ELF-1 (cell line): Measurements from ENCODE around the gene HES7.
A peak's percentile ranks its signal among the peaks of the same experiment; 100 is the strongest.
"Not testable (repeated sequence)": the region's sequence is repeated elsewhere in the genome, so short reads cannot be mapped to it uniquely, and the experiment has no call there.

Experiments
- DNase-seq: peaks from one replicate; pipeline ENCODE4 v3.0.0-alpha.2; 2016; ENCODE audit warnings: low read depth, low spot score

Gene HES7

GRCh38 chr17:8103549-8103948, 20.4 kb downstream of the HES7 start:
- DNase-seq: no peak

DNA sequence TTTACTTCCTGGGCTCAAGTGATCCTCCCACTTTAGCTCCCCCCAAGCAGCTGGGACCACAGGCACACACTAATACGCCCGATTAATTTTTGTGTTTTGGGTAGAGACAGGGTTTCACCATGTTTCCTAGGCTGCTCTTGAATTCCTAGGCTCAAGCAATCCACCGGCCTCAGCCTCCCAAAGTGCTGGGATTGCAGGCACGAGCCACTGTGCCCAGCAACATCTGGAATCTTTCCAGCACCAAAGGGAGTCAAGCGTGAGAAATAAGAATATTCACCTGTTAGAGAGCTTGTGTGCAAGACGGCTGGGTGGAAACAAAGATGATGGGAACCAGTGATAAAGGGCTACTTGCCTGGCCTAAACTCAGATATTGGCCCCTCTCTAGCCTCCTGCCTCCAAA, 22.2 kb downstream of the HES7 start:
- no peak for DNase-seq

DNA sequence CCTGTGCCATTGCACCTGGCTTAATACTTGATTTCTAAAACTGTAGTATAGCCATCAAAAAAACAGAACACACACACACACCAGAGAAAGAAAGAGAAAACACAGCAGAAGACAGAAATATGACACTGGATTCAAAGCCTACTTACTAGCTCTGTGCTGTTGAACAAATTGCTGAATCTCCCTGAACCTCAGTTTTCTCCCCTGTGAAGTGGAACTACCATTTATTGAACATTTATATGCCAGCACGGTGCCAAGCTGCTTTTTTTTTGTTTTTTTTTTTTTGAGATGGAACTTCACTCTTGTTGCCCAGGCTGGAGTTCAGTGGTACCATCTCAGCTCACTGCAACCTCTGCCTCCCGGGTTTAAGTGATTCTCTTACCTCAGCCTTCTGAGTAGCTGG, 23.1 kb downstream of the HES7 start:
- DNase-seq: no peak

DNA sequence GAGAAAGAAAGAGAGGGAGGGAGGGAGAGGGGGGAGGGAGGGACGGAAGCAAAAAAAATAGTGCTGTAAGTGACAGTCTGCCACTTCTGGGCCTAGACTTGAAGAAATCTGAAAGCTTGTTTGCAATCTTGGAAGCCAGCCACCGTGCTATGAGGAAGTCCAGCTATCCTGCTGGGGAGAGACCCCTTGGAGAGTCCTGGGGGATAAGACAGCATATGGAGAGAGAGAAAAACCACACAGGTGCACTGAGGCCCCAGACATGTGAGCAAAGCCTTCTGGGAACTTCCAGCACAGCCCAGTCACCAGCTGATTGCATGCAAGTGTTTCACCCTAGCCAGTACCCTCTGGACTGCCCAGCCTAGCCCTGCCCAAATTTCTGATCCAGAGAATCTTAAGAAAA, 23.8 kb downstream of the HES7 start:
- no peak for DNase-seq

DNA sequence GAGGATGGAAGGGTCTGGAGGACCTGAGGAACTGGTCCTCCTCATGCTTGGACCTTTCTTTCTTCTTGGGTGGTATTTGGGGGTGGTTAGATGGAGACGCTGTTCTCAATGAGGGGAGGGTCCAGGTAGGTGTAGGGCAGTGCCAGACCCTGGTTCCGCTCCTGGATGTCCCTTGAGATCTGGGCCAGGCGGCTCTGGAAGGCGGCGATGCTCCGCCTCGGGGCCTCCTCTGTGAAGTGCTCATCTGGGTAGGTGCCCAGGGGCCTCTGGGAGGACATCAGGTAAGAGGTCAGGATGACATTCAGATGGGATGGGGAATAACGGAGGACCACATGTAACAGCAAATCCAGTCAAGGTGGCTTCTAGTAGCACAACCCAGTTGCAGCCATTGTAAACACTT, 27.4 kb downstream of the HES7 start:
- no peak for DNase-seq

- DNase-seq: no peak
Measured at GRCh38 chr17:8095361-8095760, 28.5 kb downstream of the HES7 start.

- DNase-seq: no peak
Measured at GRCh38 chr17:8091033-8091687, 32.7 kb downstream of the HES7 start.

- DNase-seq: no peak
Measured at GRCh38 chr17:8089728-8090127, 34.2 kb downstream of the HES7 start.

DNA sequence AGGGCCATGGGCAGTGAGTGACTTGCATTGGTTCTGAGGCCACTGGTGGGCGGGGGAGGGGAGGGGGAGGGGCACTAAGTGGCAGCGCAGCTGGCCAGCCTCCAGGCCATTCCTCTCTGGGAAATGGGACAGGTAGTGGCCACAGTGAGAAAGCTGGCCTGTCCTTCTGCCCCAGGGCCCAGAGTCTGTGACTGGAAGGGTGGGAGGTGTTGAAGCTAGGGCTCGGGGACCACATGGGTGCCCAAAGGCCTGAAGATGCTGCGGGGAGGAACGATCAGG, 36.0 kb downstream of the HES7 start:
- DNase-seq: no peak

DNA sequence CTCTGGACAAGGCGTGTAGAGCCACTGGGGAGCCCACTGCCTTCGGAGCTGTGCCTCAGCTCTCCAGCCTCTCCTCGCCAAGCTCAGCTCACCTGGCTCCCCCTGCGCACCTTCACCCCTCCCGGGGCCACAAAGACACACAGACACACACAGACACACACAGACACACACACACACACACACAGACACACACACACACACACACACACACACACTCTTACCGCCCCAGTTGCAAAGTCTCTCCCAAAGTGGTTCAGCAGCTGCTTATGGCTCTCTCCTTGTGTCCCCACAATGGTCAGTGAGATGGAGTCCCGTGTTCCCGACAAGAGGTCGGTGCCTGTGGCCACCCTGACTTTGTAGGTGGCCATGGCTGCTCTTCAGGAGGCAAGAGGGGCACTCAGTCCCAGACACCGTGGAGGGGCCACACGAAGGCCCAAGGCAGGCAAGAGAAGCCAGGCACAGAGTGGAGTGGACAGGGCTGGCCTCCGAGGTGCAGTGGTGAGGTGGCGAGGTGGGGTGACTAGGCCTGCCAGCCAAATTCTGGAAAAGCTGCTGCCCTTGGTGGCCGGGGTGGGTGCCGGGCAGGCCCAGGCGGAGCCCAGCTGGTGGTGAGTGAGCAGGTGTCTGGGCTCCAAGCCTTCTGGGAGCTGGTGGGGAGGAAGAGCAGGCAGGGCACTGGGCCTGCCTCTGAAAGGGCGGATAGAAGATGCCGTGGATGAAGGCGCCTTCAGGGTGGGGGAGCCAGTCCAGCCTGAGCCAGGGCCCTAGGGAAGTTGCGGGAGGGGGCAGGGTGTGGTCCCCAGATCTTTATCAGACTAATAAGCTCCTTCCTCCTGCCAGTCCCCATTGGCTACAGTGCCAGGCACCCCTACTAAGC, 36.6 kb downstream of the HES7 start, which contains the start of gene ALOX12B:
ALOX12B (minus strand) TSS at position 642 of the 877 bp plus-strand sequence; CDS start at position 368, 274 bp downstream.
- no peak for DNase-seq

- no peak for DNase-seq
Measured at GRCh38 chr17:8084250-8084649, 39.7 kb downstream of the HES7 start.

- no peak for DNase-seq
Measured at GRCh38 chr17:8082292-8082691, 41.6 kb downstream of the HES7 start.

GRCh38 chr17:8081876-8082275, 42.0 kb downstream of the HES7 start:
- DNase-seq: no peak

DNA sequence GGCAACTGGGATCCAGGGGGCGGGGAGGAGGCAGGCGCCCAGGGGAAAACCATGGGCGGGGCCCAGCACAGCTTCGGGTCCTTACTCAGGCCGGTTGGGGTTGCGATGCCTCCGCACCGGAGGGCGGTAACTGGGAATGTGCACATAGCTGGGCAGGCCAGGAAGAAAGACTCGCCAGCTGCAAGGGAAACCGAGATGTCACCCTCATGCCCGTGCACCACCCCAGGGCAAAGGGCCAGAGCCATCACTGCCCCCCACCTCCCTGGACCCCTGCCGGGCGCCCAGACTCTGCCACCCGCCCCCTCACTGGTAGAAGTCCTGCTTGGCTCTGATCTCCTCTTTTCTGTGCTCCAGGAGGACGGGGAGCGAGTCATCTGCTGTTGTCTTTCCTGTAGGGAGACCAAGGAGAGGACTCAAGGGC, 43.1 kb downstream of the HES7 start:
- DNase-seq: no peak

GRCh38 chr17:8080208-8080798, 43.6 kb downstream of the HES7 start:
- DNase-seq: no peak

DNA sequence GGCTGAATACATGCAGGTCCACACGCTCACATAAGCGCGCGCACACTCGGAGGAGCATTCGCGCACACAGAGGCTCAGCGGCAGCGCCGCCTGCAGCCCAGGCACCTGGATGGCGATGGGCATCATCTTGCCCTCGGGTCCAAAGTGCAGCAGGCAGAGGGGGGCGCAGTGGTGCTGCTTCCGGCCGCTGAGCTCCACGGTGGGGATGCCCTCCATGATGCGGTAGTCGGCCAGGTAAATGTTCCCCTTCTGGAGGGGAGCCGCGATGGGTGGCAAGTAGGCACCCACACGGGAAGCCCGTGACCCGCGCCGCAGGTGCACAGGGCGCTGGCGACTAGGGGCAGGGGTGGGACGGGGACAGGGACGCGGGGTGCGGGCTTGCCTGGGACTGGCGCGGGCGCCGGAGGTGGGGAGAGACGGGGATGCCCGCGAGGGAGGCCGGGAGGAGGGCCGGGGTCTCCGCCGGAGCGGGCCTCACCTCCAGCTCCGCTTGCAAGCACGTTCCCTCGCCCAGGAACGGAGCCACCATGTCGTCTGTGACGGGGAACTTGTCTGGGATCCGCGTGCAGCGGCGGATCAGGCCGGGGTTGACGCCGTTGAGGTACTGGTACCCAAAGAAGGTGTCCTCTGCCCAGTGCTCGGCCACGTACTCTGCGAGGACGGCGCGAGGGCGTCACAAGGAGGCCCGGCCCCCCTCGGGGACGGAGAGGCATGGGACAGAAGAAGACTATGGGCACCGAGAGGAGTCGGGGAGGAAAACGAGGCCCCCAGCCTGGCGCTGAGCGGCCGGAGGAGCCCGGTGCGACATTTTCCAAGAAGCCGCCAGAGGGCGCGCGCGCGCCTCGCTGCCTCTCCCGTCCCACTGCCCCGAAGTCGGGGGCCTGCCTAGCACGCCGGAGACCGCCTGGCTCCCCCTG, 44.4 kb downstream of the HES7 start:
- peak; percentile 93 for DNase-seq

- not testable (repeated sequence) for DNase-seq
Measured at GRCh38 chr17:8077939-8078338, 46.0 kb downstream of the HES7 start.

DNA sequence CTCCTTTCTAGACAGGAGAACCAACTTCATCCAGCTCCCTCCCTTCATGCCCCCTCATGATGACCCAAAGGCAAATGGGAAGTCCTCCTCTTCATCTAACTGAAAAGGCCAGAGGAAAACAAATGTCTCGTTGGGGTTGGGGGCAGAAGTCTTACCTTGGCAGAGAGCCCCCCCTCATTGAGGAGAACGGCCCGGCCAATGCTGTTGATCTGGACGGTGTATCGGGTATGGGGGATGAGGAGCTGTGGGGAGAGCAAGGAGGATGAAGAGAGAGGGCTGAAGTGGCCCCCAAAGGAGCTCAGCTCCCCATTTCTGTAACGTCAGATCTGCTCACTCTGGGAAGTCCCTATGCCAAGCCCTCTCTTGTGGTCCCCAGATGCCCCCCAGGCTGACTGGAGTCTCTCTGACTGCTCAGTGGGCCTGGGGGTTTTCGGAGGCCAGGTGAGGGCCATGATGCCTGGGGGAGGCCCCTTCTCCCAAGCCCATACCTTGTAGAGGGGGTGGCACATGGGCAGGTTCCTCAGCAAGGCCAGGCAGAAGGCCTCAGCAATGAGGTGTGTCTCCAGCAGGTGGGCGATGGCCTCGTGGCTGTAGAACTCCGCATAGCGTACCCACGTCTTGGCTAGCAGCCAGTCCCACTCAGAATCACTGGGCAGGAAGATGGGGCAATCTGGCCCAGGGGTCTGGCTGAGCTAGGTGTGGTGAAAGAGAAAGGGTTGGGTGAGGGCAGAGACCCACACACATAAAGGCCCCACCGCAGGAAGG, 47.2 kb downstream of the HES7 start:
- no peak for DNase-seq

DNA sequence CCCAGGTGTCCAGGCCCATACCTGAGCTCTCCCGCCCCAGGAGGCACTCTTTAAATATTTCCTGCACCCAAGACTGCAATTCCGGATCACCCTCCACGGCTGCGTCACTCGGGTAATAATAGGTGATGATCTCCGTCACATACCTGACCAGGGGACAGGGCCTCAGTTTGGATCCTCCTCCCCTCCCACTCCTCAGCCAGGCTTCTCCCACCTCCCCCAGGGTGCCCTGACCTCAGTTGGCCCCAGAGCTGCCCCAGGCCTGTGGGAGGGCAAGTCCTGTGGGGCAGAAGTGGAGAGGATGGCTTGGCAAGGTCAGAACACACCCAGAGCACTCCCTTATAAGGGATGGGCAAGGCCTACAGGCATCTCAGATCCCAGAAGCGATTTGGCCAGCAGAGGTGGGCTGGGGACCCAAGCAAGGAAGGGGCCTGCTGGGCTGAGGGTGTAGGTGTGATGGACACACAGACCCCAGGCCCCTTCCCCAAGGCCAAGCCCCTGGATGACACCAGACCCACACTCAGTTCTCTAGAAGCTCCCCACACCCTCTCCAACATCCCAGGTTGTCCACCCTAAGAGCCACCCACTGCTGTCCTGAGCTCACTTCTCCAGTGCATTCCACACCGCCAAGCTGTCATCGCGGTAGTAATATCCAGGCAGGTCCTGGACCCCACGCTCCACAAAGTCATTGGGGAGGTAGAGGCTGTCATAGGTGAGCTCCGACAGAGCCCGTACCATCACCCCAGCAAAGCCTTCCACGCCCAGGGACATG, 48.1 kb downstream of the HES7 start:
- no peak for DNase-seq

DNA sequence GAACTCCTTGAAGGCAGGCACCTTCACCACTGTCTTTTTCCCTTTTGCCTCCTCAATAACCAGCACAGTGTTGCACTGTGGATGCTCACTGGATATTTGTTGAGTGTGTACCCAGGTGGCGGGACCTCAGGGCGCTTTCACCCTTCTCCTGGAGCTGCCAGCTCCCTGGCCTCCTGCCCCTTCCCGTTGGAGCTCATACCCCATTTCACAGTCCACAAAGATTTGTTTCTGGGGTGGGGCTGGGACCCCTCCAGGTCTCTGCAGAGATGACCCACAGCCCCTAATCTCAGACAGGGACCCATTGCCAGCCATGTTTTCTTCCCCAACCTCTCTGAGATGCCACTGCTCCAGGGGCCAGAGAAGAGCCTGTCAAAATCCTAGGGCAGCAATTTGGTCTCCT, 48.8 kb downstream of the HES7 start:
- no peak for DNase-seq
